GM20000 (cell line): ENCODE measurements around the gene SS18L1.

Experiments
- DNase-seq: peaks from one replicate; pipeline ENCODE4 v3.0.0; 2012; ENCODE audit warnings: low spot score
- CTCF ChIP-seq: IDR thresholded peaks from 2 replicates; pipeline ENCODE4 v1.5.1; 2012; ENCODE audit warnings: mild to moderate bottlenecking, control low read depth; ENCODE audit errors: extremely low read depth, missing control alignments

Gene SS18L1, protein sequence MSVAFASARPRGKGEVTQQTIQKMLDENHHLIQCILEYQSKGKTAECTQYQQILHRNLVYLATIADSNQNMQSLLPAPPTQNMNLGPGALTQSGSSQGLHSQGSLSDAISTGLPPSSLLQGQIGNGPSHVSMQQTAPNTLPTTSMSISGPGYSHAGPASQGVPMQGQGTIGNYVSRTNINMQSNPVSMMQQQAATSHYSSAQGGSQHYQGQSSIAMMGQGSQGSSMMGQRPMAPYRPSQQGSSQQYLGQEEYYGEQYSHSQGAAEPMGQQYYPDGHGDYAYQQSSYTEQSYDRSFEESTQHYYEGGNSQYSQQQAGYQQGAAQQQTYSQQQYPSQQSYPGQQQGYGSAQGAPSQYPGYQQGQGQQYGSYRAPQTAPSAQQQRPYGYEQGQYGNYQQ

DNA sequence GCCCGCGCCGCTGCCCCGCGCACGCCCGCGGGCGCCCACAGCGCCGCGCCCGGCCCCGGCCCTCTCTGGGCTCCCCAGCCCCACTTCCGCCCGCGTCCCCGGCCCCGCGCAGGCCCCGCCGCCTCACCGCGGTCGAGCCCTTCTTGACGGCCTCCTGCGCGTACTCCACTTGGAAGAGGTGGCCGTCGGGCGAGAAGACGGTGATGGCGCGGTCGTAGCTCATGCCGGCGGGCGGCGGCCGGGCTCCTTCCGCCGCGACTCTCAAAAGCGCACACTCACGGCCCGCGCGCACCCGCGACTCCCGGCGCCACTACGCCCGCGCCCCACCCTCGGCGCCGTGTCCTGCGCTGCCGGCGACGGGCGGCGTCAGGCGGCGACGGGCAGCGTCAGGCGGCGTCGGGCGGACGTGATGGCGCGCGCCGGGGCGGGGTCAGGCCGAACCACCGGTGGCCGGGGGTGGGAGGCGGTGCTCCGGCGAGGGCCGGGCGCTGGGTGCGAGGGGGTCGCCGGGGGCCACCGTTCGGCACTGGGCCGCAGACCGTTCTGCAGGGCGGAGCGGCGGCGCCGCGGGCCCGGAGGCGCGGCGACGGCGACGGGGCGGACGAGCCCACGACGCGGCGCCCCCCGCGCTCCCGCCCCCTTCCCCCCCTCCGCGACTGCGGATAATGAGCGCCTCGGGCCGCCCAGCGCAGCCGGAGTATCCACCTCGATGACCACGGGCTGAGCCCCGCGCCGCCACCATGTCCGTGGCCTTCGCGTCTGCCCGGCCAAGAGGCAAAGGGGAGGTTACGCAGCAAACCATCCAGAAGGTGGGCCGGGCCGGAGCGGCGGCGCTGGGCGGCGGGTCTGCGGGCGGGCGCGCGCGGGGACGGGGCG is at the start of gene SS18L1, which contains the start of gene PSMA7:
Gene SS18L1 (plus strand): TSS at position 689 of the 876 bp plus-strand sequence. CDS start 52 bp downstream, at position 741.
Gene PSMA7 (minus strand): TSS at position 314 of the 876 bp plus-strand sequence. CDS start 91 bp downstream, at position 223.
- DNase-seq = peak; percentile 98
- no peak for TF ChIP-seq CTCF

DNA sequence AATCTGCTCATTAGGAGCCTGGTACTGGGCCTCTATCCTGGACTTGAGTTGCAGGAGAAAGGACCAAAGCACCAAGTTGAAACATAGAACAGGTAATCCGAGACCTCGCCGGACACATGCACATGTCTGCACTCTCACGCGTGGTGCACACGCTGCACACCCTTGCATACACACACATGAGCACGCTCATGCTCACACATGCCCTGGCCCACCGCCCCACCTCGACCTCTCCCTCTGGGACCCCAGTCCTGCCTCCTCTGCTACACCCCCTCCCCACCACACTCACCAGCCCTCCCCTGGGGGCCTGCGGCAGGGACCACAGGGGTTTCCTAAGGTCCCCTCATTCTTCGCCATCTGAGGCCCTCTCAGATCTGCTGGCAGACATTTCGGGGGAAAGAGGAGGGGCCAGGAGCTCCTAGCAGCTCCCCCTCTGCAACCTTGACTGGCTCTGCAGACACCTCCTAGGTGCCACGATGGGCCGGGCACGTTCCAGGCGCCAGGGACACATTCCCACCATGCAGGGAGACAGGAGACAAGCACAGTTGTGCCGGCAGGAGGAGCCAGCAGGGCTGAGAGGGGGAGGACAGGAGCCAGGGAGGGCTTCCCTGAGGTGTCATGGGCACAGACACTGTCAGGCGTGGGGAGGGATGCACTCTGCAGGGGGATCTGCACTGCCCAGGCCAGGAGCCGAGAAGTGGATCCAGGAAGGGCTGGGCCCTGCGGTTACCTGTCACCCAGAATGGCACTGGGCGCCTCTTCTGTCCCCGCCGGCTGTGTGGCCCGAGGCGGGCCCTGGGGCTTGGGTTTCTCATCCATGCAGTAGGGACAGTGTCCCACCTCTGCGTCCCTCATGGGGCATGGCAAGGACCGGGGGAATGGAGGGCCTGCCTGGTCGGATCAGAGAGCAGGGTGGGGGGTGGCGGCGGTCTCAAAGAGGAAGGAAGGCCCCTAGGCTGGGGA is 46.9 kb upstream of the SS18L1 start:
- no peak for TF ChIP-seq CTCF
- DNase-seq = no peak

GRCh38 chr20:62097881-62098407 is 45.6 kb upstream of the SS18L1 start:
- no peak for DNase-seq
- no peak for TF ChIP-seq CTCF

DNA sequence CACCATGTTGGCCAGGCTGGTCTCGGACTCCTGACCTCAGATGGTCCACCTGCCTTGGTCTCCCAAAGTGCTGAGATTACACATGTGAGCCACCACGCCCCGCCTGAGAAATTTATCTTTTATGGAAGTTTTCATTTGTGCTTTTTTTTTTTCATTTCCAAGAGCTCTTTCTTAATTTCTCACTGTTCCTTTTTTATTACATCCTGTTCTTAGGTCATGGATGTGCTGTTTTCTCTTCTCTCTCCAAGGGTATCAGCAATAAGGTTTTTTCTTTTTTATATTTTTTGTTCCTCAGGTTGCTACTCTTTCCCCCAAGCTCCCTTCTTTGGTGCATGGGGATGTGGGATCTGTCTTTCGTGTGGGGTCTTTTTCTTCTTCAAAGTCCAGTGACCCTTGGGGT is 42.5 kb upstream of the SS18L1 start:
- TF ChIP-seq CTCF = no peak
- DNase-seq = no peak

- no peak for DNase-seq
- no peak for TF ChIP-seq CTCF
These were observed 39.9 kb upstream of the SS18L1 start for GRCh38 chr20:62103508-62104233.

- no peak for DNase-seq
- no peak for TF ChIP-seq CTCF
These were observed 39.3 kb upstream of the SS18L1 start for GRCh38 chr20:62104234-62104789.
